Right lobe of liver (tissue), 4 donors: ENCODE measurements around the gene GALNT12.

Source experiments
- CTCF ChIP-seq, 4 donors: fragments of 200-600 bp in 3 of 4; fragments of 450-650 bp in 1 of 4; IDR thresholded peaks; one replicate each; pipeline versions ENCODE4 v1.5.1 to v1.8.0; 2016 to 2022; ENCODE audit warnings: antibody characterized with exemption in 4 of 4, mild to moderate bottlenecking in 2 of 4
- POLR2A ChIP-seq: fragments of 450-650 bp; IDR thresholded peaks from one replicate; pipeline ENCODE4 v1.6.1; 2017; ENCODE audit warnings: antibody characterized with exemption, mild to moderate bottlenecking
- donor health status: DM: no; HTN: no; CAD: no.
- donor health status: DM: no; HTN: no; CAD: no.
- donor health status: DM: no; HTN: yes; CAD: no.

GRCh38 chr9:98880311-98881015, 73.0 kb downstream of the GALNT12 start:
- no peak for TF ChIP-seq CTCF (IDR thresholded peaks at IDR 0.05)
- no peak for TF ChIP-seq POLR2A
